Dendritic cell treated with granulocyte-macrophage colony-stimulating factor and Interleukin-4, amounts not matched to agents 40 ng/mL and 50 ng/mL, for 4 days (primary cell): Measurements from ENCODE around the gene TDRD7.

ENCODE experiments used
- H3K27ac Mint-ChIP-seq: one replicate; pipeline ENCODE4 v1.8.0; 2022; ENCODE audit warnings: mild to moderate bottlenecking, mixed read lengths
- H3K27me3 Mint-ChIP-seq: one replicate; pipeline ENCODE4 v1.8.0; 2022; ENCODE audit warnings: mild to moderate bottlenecking, mixed read lengths
- H3K36me3 Mint-ChIP-seq: one replicate; pipeline ENCODE4 v1.8.0; 2022; ENCODE audit warnings: low read depth, mixed read lengths
- H3K4me1 Mint-ChIP-seq: one replicate; pipeline ENCODE4 v1.8.0; 2022; ENCODE audit warnings: low read depth, mixed read lengths
- H3K4me3 Mint-ChIP-seq: one replicate; pipeline ENCODE4 v1.8.0; 2022; ENCODE audit warnings: mild to moderate bottlenecking, moderate library complexity, mixed read lengths
- H3K9me3 Mint-ChIP-seq: one replicate; pipeline ENCODE4 v1.8.0; 2022; ENCODE audit warnings: mixed read lengths
- intact Hi-C: fragments of 100-400 bp; cut with micrococcal nuclease; formaldehyde crosslinking; loops from one replicate; pipeline ENCODE4 v1.15.0; 2022

The TDRD7 gene

GRCh38 chr9:97518909-97519307 lies 107.0 kb downstream of the TDRD7 start:
- Mint-ChIP-seq H3K9me3 (no peaks in the 10 kb centered on the region), H3K27me3 (peaks cover 29% of the 10 kb centered on the region), H3K4me3 (no peak overlapping the region), H3K4me1 (no peaks in the 10 kb centered on the region), H3K27ac (no peak overlapping the region), H3K36me3 (no peaks in the 10 kb centered on the region)
- intact Hi-C loops: no loop called here

GRCh38 chr9:97519441-97519970 lies 107.6 kb downstream of the TDRD7 start:
- Mint-ChIP-seq H3K4me3 (no peak overlapping the region), H3K36me3 (no peaks in the 10 kb centered on the region), H3K27me3 (peaks cover 29% of the 10 kb centered on the region), H3K27ac (no peak overlapping the region), H3K4me1 (no peaks in the 10 kb centered on the region), H3K9me3 (no peaks in the 10 kb centered on the region)
- intact Hi-C loops: no loop called here

DNA sequence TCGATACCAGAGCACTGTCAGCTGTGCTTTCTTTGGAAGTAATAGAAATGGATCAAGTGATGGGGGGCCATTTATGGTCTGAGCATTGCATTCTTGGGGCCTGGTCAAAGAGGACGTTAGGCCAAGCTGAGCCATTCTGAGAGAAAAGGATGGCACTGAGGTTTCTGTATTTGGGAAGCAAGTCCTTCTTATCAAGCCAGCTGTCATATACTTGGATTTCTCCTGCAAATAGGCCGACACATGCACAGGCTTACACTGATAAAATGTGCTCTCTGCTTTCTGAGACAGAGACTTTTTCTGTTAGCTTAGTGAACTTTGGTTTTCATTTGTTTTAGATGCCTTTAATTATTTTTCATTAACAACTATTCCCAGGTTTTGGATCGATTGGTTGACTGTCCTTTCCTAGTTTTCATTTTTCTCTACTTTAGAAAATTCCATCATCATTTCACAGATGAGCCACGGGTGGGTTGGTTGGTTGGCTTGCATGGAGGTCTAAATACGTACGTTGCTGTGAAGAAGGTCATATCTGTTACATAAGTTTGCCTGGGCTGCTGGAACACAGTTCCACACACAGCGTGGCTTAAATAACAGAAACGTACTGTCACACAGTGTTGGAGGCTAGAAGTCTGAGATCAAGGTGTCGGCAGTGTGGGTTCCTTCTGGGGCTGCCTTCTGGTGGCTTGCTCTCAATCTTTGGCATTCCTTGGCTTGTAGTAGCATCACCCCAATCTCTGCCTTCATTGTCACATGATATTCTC lies 109.9 kb downstream of the TDRD7 start:
- Mint-ChIP-seq H3K9me3 (no peaks in the 10 kb centered on the region), H3K36me3 (no peaks in the 10 kb centered on the region), H3K27me3 (peaks cover 29% of the 10 kb centered on the region), H3K27ac (no peak overlapping the region), H3K4me1 (no peaks in the 10 kb centered on the region), H3K4me3 (no peak overlapping the region)
- intact Hi-C loops: no loop called here

DNA sequence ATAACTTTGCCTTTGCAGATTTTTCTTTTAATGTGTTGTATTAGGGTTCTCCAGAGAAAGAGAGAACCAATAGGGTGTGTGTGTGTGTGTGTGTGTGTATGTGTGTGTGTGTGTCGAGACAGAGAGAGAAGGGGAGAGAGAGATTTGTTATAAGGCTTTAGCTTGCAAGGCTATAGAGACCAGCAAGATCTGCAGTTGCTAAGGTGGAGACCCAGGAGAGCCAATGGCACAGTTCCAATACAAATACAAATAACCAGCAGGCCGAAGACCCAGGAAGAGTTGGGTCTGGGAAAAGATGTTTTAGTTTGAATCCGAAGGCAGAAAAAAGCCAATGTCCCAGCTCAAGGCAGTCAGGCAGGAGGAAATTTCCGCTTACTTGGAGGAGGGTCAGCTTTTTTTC lies 112.5 kb downstream of the TDRD7 start:
- no peaks in the 10 kb centered on the region for H3K9me3 Mint-ChIP-seq
- H3K27ac Mint-ChIP-seq: no peak overlapping the region
- H3K27me3 Mint-ChIP-seq: peaks cover 6% of the 10 kb centered on the region
- H3K4me3 Mint-ChIP-seq: no peak overlapping the region
- H3K36me3 Mint-ChIP-seq: no peaks in the 10 kb centered on the region
- intact Hi-C loops: no loop called here
- no peaks in the 10 kb centered on the region for H3K4me1 Mint-ChIP-seq

GRCh38 chr9:97525451-97525850 lies 113.6 kb downstream of the TDRD7 start:
- Mint-ChIP-seq H3K36me3 (no peaks in the 10 kb centered on the region), H3K4me3 (no peak overlapping the region), H3K27me3 (no peaks in the 10 kb centered on the region), H3K27ac (no peak overlapping the region), H3K4me1 (no peaks in the 10 kb centered on the region), H3K9me3 (no peaks in the 10 kb centered on the region)
- intact Hi-C loops: no loop called here

- Mint-ChIP-seq H3K27me3 (no peaks in the 10 kb centered on the region), H3K36me3 (no peaks in the 10 kb centered on the region), H3K9me3 (no peaks in the 10 kb centered on the region), H3K4me3 (no peak overlapping the region), H3K27ac (no peak overlapping the region), H3K4me1 (no peaks in the 10 kb centered on the region)
- intact Hi-C loops: no loop called here
These were observed 115.1 kb downstream of the TDRD7 start for GRCh38 chr9:97526895-97527575.

GRCh38 chr9:97527626-97528528 lies 116.0 kb downstream of the TDRD7 start:
- H3K4me1 Mint-ChIP-seq: no peaks in the 10 kb centered on the region
- no peaks in the 10 kb centered on the region for H3K9me3 Mint-ChIP-seq
- H3K4me3 Mint-ChIP-seq: no peak overlapping the region
- no peak overlapping the region for H3K27ac Mint-ChIP-seq
- H3K27me3 Mint-ChIP-seq: no peaks in the 10 kb centered on the region
- intact Hi-C loops: no loop called here
- H3K36me3 Mint-ChIP-seq: no peaks in the 10 kb centered on the region

GRCh38 chr9:97528529-97529230 lies 116.8 kb downstream of the TDRD7 start:
- intact Hi-C loops: no loop called here
- no peak overlapping the region for H3K4me3 Mint-ChIP-seq
- no peaks in the 10 kb centered on the region for H3K4me1 Mint-ChIP-seq
- H3K36me3 Mint-ChIP-seq: no peaks in the 10 kb centered on the region
- H3K27me3 Mint-ChIP-seq: no peaks in the 10 kb centered on the region
- H3K27ac Mint-ChIP-seq: no peak overlapping the region
- no peaks in the 10 kb centered on the region for H3K9me3 Mint-ChIP-seq

GRCh38 chr9:97529363-97530076 lies 117.6 kb downstream of the TDRD7 start:
- Mint-ChIP-seq H3K27me3 (no peaks in the 10 kb centered on the region), H3K4me3 (no peak overlapping the region), H3K4me1 (no peaks in the 10 kb centered on the region), H3K27ac (peak overlapping the region; percentile 29), H3K9me3 (no peaks in the 10 kb centered on the region), H3K36me3 (no peaks in the 10 kb centered on the region)
- intact Hi-C loops: no loop called here

- intact Hi-C loops: no loop called here
- H3K9me3 Mint-ChIP-seq: no peaks in the 10 kb centered on the region
These were observed 120.0 kb downstream of the TDRD7 start for GRCh38 chr9:97531888-97532376.

GRCh38 chr9:97534185-97534584 lies 122.3 kb downstream of the TDRD7 start:
- Mint-ChIP-seq H3K4me3 (no peak overlapping the region), H3K9me3 (no peaks in the 10 kb centered on the region)

More at GRCh38 chr9:97531888-97532376, 120.0 kb downstream of the TDRD7 start:
- H3K4me3 Mint-ChIP-seq: no peak overlapping the region
- H3K36me3 Mint-ChIP-seq: no peaks in the 10 kb centered on the region
- H3K4me1 Mint-ChIP-seq: no peaks in the 10 kb centered on the region
- H3K27me3 Mint-ChIP-seq: no peaks in the 10 kb centered on the region
- no peak overlapping the region for H3K27ac Mint-ChIP-seq

GRCh38 chr9:97534961-97535594 lies 123.2 kb downstream of the TDRD7 start:
- Mint-ChIP-seq H3K4me3 (no peak overlapping the region), H3K9me3 (no peaks in the 10 kb centered on the region), H3K36me3 (no peaks in the 10 kb centered on the region), H3K27me3 (no peaks in the 10 kb centered on the region), H3K4me1 (no peaks in the 10 kb centered on the region), H3K27ac (no peak overlapping the region)
- intact Hi-C loops: no loop called here

More at GRCh38 chr9:97534185-97534584, 122.3 kb downstream of the TDRD7 start:
- H3K36me3 Mint-ChIP-seq: no peaks in the 10 kb centered on the region
- no peaks in the 10 kb centered on the region for H3K4me1 Mint-ChIP-seq
- H3K27ac Mint-ChIP-seq: no peak overlapping the region
- intact Hi-C loops: no loop called here
- H3K27me3 Mint-ChIP-seq: no peaks in the 10 kb centered on the region
